ENCODE results near the gene DENR. TPM values are rescaled to one million over a fixed set of nuclear protein-coding genes. Genes with fewer than 3 reads are reported as not detected.

Gene DENR
- total and polyA plus RNA-seq, 2 of the 8 experiments (the other 6 are each of a cell fraction or from before 2014, with no cell fraction given): 26.9 to 84.0 TPM

GRCh38 chr12:122722387-122722786 lies 30.2 kb upstream of the DENR start (continued):
- TF ChIP-seq CHD7 (IDR thresholded peaks at IDR 0.05; ENCODE audit: insufficient replicate concordance, low read length) (no peak), KDM1A (IDR thresholded peaks at IDR 0.05; ENCODE audit: borderline replicate concordance, low read length) (no peak)

Measured in H1 (cell line).